H9 (cell line): ENCODE measurements around the gene ARFGEF3. TPM values are rescaled to one million over a fixed set of nuclear protein-coding genes. Genes with fewer than 3 reads are reported as not detected.

Source experiments
- DNase-seq: peaks from one replicate; pipeline ENCODE4 v3.0.0-alpha.2; 2017
- H2AFZ ChIP-seq: one replicate; pipeline ENCODE4 v1.6.1; 2013; ENCODE audit warnings: mild to moderate bottlenecking, low read length, control low read depth, moderate library complexity
- H2AK5ac ChIP-seq: 2 replicates; pipeline ENCODE4 v1.6.1; 2013; ENCODE audit warnings: low read length, control low read depth, mixed read lengths; ENCODE audit not compliant: insufficient read length
- H2BK120ac ChIP-seq: one replicate; pipeline ENCODE4 v1.6.1; 2013; ENCODE audit warnings: low read depth, mild to moderate bottlenecking, low read length, control low read depth, inconsistent platforms; ENCODE audit not compliant: poor library complexity, severe bottlenecking
- H2BK12ac ChIP-seq: 2 replicates; pipeline ENCODE4 v1.6.1; 2013; ENCODE audit warnings: low read length, control low read depth, mixed read lengths, low read depth; ENCODE audit not compliant: insufficient read length
- H2BK15ac ChIP-seq: 2 replicates; pipeline ENCODE4 v1.6.1; 2013; ENCODE audit warnings: low read depth, low read length, control low read depth
- H2BK20ac ChIP-seq: one replicate; pipeline ENCODE4 v1.6.1; 2013; ENCODE audit warnings: low read depth, mild to moderate bottlenecking, low read length, control low read depth, inconsistent platforms; ENCODE audit not compliant: poor library complexity, severe bottlenecking
- H2BK5ac ChIP-seq: 2 replicates; pipeline ENCODE4 v1.6.1; 2013; ENCODE audit warnings: low read length, control low read depth, mixed read lengths; ENCODE audit not compliant: insufficient read length
- H3K14ac ChIP-seq: 2 replicates; pipeline ENCODE4 v1.6.1; 2013; ENCODE audit warnings: low read length, control low read depth; ENCODE audit not compliant: insufficient read depth
- H3K18ac ChIP-seq: 2 replicates; pipeline ENCODE4 v1.6.1; 2013; ENCODE audit warnings: low read depth, mild to moderate bottlenecking, mixed read lengths, low read length, control low read depth; ENCODE audit not compliant: insufficient read length
- H3K23ac ChIP-seq: 2 replicates; pipeline ENCODE4 v1.6.1; 2013; ENCODE audit warnings: low read length, control low read depth, mixed read lengths, low read depth; ENCODE audit not compliant: insufficient read length
- H3K23me2 ChIP-seq: 2 replicates; pipeline ENCODE4 v1.6.1; 2013; ENCODE audit warnings: low read depth, mild to moderate bottlenecking, mixed read lengths, low read length, control low read depth; ENCODE audit not compliant: insufficient read length, poor library complexity, severe bottlenecking
- H3K27ac ChIP-seq: 2 replicates; pipeline ENCODE4 v1.5.1; 2013; ENCODE audit warnings: low read length, control low read depth, mixed read lengths, low read depth; ENCODE audit not compliant: insufficient read length
- H3K27me3 ChIP-seq: 2 replicates; pipeline ENCODE4 v1.6.1; 2013; ENCODE audit warnings: low read length, control low read depth, inconsistent platforms; ENCODE audit not compliant: insufficient read depth
- H3K4ac ChIP-seq: 2 replicates; pipeline ENCODE4 v1.6.1; 2013; ENCODE audit warnings: low read depth, mild to moderate bottlenecking, control low read depth, inconsistent platforms, low read length, moderate library complexity
- H3K4me1 ChIP-seq: 2 replicates; pipeline ENCODE4 v1.6.1; 2013; ENCODE audit warnings: low read length, control low read depth, inconsistent platforms; ENCODE audit not compliant: insufficient read depth
- H3K4me2 ChIP-seq: 2 replicates; pipeline ENCODE4 v1.6.1; 2013; ENCODE audit warnings: low read length, control low read depth, mixed read lengths; ENCODE audit not compliant: insufficient read length, insufficient read depth
- H3K56ac ChIP-seq: 2 replicates; pipeline ENCODE4 v1.6.1; 2013; ENCODE audit warnings: low read depth, mild to moderate bottlenecking, mixed read lengths, low read length, control low read depth; ENCODE audit not compliant: insufficient read length
- H3K79me1 ChIP-seq: 2 replicates; pipeline ENCODE4 v1.6.1; 2013; ENCODE audit warnings: low read depth, mild to moderate bottlenecking, moderate library complexity, low read length, control low read depth, inconsistent platforms; ENCODE audit not compliant: insufficient read depth, poor library complexity, severe bottlenecking
- H3K79me2 ChIP-seq: 2 replicates; pipeline ENCODE4 v1.6.1; 2013; ENCODE audit warnings: low read length, control low read depth, inconsistent platforms; ENCODE audit not compliant: insufficient read depth
- H3K9ac ChIP-seq: 2 replicates; pipeline ENCODE4 v1.6.1; 2013; ENCODE audit warnings: low read length, control low read depth, mixed read lengths; ENCODE audit not compliant: insufficient read length; ENCODE audit errors: extremely low read depth
- H3K9me3 ChIP-seq: one replicate; pipeline ENCODE4 v1.6.1; 2013; ENCODE audit warnings: low read depth, low read length, inconsistent platforms; ENCODE audit not compliant: control insufficient read depth
- H3T11ph ChIP-seq: one replicate; pipeline ENCODE4 v1.6.1; 2013; ENCODE audit warnings: mild to moderate bottlenecking, low read length, control low read depth, inconsistent platforms
- H4K20me1 ChIP-seq: one replicate; pipeline ENCODE4 v1.6.1; 2013; ENCODE audit not compliant: control insufficient read depth, insufficient read length, insufficient read depth
- H4K5ac ChIP-seq: 2 replicates; pipeline ENCODE4 v1.6.1; 2013; ENCODE audit warnings: low read depth, mild to moderate bottlenecking, mixed read lengths, low read length, control low read depth; ENCODE audit not compliant: insufficient read length
- H4K8ac ChIP-seq: replicated peaks from 2 replicates; pipeline ENCODE4 v1.6.1; 2013; ENCODE audit warnings: low read length, control low read depth, mixed read lengths, low read depth; ENCODE audit not compliant: insufficient read length
- H4K91ac ChIP-seq: 2 replicates; pipeline ENCODE4 v1.6.1; 2013; ENCODE audit warnings: low read depth, mild to moderate bottlenecking, moderate library complexity, mixed read lengths, low read length, control low read depth; ENCODE audit not compliant: insufficient read length
- H3K27ac Mint-ChIP-seq, 3 experiments: 2 replicates in 2 of 3; 3 replicates in 1 of 3; pipeline ENCODE4 v1.8.0; 2020 to 2021; ENCODE audit warnings: mixed read lengths in 3 of 3, mild to moderate bottlenecking in 1 of 3, moderate library complexity in 1 of 3
- H3K27me3 Mint-ChIP-seq: 2 replicates; pipeline ENCODE4 v1.8.0; 2021; ENCODE audit warnings: low read depth, mild to moderate bottlenecking, moderate library complexity, mixed read lengths
- H3K36me3 Mint-ChIP-seq, 3 experiments: 2 replicates in 2 of 3; 3 replicates in 1 of 3; pipeline ENCODE4 v1.8.0; 2020 to 2021; ENCODE audit warnings: low read depth in 3 of 3, mixed read lengths in 3 of 3; ENCODE audit not compliant: insufficient read depth in 1 of 3
- H3K4me1 Mint-ChIP-seq, 2 experiments: 2 replicates each; pipeline ENCODE4 v1.8.0; 2020; ENCODE audit warnings: mixed read lengths in 2 of 2
- H3K4me3 Mint-ChIP-seq, 2 experiments: 2 replicates in 1 of 2; 3 replicates in 1 of 2; pipeline ENCODE4 v1.8.0; 2020 to 2021; ENCODE audit warnings: mild to moderate bottlenecking in 2 of 2, mixed read lengths in 2 of 2, moderate library complexity in 1 of 2
- H3K9me3 Mint-ChIP-seq, 2 experiments: 2 replicates in 1 of 2; 3 replicates in 1 of 2; pipeline ENCODE4 v1.8.0; 2020; ENCODE audit warnings: mild to moderate bottlenecking in 2 of 2, mixed read lengths in 2 of 2, moderate library complexity in 1 of 2
- CTCF ChIP-seq: fragments of 200-600 bp; sonication (generic); conservative IDR thresholded peaks from 3 replicates; pipeline ENCODE4 v1.8.0; 2021; ENCODE audit warnings: antibody characterized with exemption, mild to moderate bottlenecking
- WGBS: extraction: QIAGEN DNeasy Blood & Tissue Kit; methylation state at CpG from one replicate; pipeline ENCODE4 v1.1.7; 2013; ENCODE audit warnings: missing lambda C conversion rate, low lambda C conversion rate, mixed read lengths; ENCODE audit not compliant: insufficient read length; ENCODE audit errors: extremely low coverage; 5-methylcytosine and 5-hydroxymethylcytosine counted together
- total RNA-seq: library from RNA; stranded (reverse); gene quantifications from 2 replicates; pipeline ENCODE4 v1.2.1, GENCODE V29; 2021

Gene ARFGEF3
- total RNA-seq, 1 experiment from 2014 or later, result 13.7 TPM

GRCh38 chr6:138267971-138268895 is 106.5 kb downstream of the ARFGEF3 start:
- Histone ChIP-seq H3K79me1 (no peaks in the 10 kb centered on the region), H2AFZ (no peak overlapping the region), H4K91ac (no peak overlapping the region), H3K18ac (no peak overlapping the region), H3K9ac (no peak overlapping the region), H3T11ph (no peak overlapping the region), H3K56ac (no peak overlapping the region), H2BK120ac (no peak overlapping the region), H2BK12ac (no peak overlapping the region), H2BK15ac (no peak overlapping the region), H4K20me1 (no peaks in the 10 kb centered on the region), H2AK5ac (no peak overlapping the region), H3K27ac (no peak overlapping the region), H3K9me3 (no peaks in the 10 kb centered on the region), H3K23me2 (no peaks in the 10 kb centered on the region), H3K79me2 (no peaks in the 10 kb centered on the region), H4K5ac (no peak overlapping the region), H2BK20ac (no peak overlapping the region), H2BK5ac (no peak overlapping the region), H3K4me2 (no peak overlapping the region), H3K4ac (no peak overlapping the region), H3K23ac (no peak overlapping the region), H4K8ac (no peak overlapping the region), H3K27me3 (no peaks in the 10 kb centered on the region), H3K4me1 (no peaks in the 10 kb centered on the region), H3K14ac (no peak overlapping the region)
- no peak for DNase-seq
- Mint-ChIP-seq H3K36me3 (peaks cover 4 to 11% (median 10%) of the 10 kb centered on the region in 3 experiments; a peak in 5 of 7 replicates), H3K4me3 (no peak overlapping the region), H3K27ac (no peak overlapping the region; a peak in 1 of 7 replicates), H3K9me3 (no peaks in the 10 kb centered on the region), H3K4me1 (0 out of 4 replicates have a peak, but pooled peaks cover 0 to 2% of the 10 kb centered on the region in 2 experiments), H3K27me3 (no peaks in the 10 kb centered on the region)
- WGBS, result no CpG with 5 or more reads among the region's 11 CpGs
- no peak for TF ChIP-seq CTCF
